ENCODE results near the gene PDLIM5. TPM values are rescaled to one million over a fixed set of nuclear protein-coding genes. Genes with fewer than 3 reads are reported as not detected.
"Not testable (repeated sequence)": the region's sequence is repeated elsewhere in the genome, so short reads cannot be mapped to it uniquely, and the experiment has no call there.

PDLIM5 gene
- total RNA-seq, 1 donor: 124 TPM

DNA sequence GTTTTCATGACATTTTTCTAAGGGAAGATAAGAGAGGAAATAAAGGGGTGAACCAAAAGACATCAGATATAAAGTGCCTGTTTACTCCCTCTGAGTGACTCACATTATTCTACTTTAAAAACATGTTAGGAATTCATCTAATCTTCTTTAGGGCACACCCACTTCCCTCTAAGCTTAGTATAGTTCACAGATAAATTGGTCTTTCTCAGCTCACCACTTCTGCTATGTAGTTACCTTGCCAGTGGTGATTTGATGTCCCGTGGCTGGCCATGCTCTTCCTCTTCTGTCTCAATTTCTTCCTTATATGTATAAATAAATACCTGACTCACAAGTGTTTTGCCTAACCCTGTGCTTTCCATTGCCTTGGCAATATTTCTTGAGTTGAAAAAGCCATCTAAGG is 96.8 kb downstream of the PDLIM5 start:
- peak; percentile 94 for DNase-seq (ENCODE audit: low read depth)
- TF ChIP-seq, protein P1, sequence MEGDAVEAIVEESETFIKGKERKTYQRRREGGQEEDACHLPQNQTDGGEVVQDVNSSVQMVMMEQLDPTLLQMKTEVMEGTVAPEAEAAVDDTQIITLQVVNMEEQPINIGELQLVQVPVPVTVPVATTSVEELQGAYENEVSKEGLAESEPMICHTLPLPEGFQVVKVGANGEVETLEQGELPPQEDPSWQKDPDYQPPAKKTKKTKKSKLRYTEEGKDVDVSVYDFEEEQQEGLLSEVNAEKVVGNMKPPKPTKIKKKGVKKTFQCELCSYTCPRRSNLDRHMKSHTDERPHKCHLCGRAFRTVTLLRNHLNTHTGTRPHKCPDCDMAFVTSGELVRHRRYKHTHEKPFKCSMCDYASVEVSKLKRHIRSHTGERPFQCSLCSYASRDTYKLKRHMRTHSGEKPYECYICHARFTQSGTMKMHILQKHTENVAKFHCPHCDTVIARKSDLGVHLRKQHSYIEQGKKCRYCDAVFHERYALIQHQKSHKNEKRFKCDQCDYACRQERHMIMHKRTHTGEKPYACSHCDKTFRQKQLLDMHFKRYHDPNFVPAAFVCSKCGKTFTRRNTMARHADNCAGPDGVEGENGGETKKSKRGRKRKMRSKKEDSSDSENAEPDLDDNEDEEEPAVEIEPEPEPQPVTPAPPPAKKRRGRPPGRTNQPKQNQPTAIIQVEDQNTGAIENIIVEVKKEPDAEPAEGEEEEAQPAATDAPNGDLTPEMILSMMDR (IDR thresholded peaks at IDR 0.05; ENCODE audit: insufficient read depth, low read length): no peak
- H3K4me3 ChIP-seq (ENCODE audit: low read depth, low read length): no peak overlapping the region

DNA sequence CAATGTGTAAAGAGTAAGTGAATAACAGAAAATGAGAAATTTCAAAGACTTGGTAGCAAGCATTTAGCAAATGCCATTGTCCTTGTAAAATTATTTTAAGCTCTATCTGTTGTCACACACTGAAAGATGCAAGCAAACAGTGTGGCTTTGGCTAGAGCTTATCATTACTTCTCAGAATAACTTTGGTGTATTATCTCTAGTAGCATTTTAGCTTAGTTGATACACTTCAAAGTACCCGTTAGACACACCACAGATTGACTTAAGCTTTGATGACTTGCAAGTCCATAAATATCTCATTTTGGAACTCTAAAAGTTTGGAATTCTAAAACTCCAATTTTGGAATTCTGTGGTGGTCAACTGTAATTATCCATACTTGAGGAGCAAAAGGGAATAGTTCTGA is 98.6 kb downstream of the PDLIM5 start:
- DNase-seq (ENCODE audit: low read depth): no peak
- TF ChIP-seq, protein P1 (IDR thresholded peaks at IDR 0.05; ENCODE audit: insufficient read depth, low read length): no peak
- no peak overlapping the region for H3K4me3 ChIP-seq (ENCODE audit: low read depth, low read length)

DNA sequence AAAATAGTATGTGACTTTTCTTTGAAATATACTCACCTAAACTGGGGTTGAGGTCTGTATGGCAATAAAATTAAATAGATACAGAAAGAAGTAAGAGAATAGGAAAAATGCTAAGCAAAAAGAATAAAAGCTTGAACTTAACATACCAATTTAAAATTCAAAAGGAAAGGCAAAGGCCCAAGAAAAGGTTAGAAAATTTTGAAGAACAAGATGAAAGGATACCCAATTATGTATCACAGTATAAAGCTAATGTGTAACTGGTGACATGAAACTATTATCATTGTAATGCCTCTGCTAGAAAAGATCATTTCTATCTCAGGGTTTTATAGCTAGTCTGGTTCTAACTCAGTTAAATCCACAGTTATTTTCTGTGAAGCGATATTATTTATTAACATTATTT is 99.1 kb downstream of the PDLIM5 start:
- TF ChIP-seq, protein P1 (IDR thresholded peaks at IDR 0.05; ENCODE audit: insufficient read depth, low read length): no peak
- no peak for DNase-seq (ENCODE audit: low read depth)
- H3K4me3 ChIP-seq (ENCODE audit: low read depth, low read length): no peak overlapping the region

DNA sequence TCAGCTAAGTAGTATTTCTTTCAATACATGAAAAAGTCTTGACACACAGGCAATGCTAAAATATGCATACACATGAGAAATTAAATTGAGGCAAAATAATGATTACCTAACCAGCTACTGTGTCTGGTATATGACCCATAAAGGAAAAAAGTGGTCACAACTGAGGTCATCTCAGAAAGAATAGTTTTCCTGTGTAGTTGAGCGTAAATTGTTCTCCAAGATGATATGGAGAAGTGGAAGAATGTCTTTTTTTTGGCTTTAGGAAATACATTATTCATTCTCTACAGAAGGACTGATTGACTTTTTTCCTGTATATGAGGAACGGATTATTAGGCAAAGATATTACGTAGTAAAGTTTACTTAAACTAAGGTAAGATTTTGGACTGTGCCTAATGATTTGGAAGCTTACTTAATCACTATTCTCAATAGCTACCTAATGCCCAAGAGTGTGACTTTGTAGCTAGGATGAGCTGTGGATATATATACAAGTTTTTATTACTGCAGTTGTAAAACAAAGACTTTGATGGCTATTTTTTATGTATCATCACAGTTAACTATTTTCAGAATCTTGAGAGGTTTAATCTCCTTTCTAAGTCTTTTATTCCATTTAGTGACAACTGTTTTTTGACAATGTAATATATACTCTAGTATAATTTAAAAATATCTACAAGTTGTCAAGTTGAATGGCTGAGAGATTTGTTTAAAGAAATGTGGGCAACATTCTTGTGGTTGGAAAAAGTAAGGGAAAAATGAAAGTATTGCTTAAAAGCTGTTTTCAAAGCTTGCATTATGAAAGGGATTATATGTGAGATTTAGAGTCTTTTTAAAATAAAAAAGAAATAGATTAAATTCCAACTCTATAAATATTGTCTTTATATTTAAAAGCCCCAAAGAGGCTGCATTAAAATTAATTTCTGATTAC is 100.2 kb downstream of the PDLIM5 start:
- TF ChIP-seq, protein P1 (IDR thresholded peaks at IDR 0.05; ENCODE audit: insufficient read depth, low read length): no peak
- peak; percentile 74 for DNase-seq (ENCODE audit: low read depth)
- H3K4me3 ChIP-seq (ENCODE audit: low read depth, low read length): no peak overlapping the region

DNA sequence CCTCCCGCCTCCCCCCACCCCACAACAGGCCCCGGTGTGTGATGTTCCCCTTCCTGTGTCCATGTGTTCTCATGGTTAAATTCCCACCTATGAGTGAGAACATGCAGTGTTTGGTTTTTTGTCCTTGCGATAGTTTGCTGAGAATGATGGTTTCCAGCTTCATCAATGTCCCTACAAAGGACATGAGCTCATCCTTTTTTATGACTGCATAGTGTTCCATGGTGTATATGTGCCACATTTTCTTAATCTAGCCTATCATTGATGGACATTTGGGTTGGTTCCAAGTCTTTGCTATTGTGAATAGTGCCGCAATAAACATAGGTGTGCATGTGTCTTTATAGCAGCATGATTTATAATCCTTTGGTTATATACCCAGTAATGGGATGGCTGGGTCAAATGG is 104.3 kb downstream of the PDLIM5 start:
- not testable (repeated sequence) for H3K4me3 ChIP-seq (ENCODE audit: low read depth, low read length); DNase-seq (ENCODE audit: low read depth)

DNA sequence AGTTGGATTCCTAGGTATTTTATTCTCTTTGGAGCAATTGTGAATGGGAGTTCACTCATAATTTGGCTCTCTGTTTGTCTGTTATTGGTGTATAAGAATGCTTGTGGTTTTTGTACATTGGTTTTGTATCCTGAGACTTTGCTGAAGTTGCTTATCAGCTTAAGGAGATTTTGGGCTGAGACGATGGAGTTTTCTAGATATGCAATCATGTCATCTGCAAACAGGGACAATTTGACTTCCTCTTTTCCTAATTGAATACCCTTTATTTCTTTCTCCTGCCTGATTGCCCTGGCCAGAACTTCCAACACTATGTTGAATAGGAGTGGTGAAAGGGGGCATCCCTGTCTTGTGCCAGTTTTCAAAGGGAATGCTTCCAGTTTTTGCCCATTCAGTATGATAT is 105.9 kb downstream of the PDLIM5 start:
- H3K4me3 ChIP-seq (ENCODE audit: low read depth, low read length); DNase-seq (ENCODE audit: low read depth): not testable (repeated sequence)

DNA sequence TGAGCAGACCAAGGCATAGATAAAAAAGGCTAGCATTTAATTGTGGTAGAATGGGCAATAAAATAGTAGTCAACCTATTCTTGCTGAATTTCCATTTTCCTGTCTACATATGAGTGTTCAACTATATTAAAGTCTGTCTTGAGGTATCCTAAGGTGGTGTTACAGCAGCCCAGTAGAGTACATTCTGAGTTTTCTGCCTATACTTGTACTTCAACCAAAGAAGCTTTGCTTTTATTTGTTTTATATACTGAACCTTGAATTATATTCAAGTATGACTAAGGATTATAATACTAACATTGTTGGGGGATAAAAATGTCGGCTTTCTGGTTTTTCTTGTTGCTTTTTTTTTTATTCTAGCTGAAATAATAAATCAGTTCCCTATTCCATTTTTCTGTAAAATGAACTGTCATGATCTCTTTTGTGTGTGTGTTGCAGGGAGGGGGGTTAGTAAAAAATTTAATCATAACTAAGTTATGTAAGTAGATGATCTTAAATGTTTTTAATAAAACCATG is 106.7 kb downstream of the PDLIM5 start:
- no peak for DNase-seq (ENCODE audit: low read depth)
- no peak overlapping the region for H3K4me3 ChIP-seq (ENCODE audit: low read depth, low read length)
- TF ChIP-seq, protein P1 (IDR thresholded peaks at IDR 0.05; ENCODE audit: insufficient read depth, low read length): no peak
